ENCODE results near the gene MVB12B.
"Not testable (repeated sequence)": the region's sequence is repeated elsewhere in the genome, so short reads cannot be mapped to it uniquely, and the experiment has no call there.

MVB12B gene, protein sequence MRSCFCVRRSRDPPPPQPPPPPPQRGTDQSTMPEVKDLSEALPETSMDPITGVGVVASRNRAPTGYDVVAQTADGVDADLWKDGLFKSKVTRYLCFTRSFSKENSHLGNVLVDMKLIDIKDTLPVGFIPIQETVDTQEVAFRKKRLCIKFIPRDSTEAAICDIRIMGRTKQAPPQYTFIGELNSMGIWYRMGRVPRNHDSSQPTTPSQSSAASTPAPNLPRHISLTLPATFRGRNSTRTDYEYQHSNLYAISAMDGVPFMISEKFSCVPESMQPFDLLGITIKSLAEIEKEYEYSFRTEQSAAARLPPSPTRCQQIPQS

GRCh38 chr9:126326228-126327005 is at the start of gene MVB12B:
Gene MVB12B (plus strand): TSS chr9:126326829. CDS start chr9:126326930, 101 bp downstream.
- peak; percentile 49 to 60 for DNase-seq

GRCh38 chr9:126283799-126284465 is 42.7 kb upstream of the MVB12B start:
- DNase-seq, result no peak

- not testable (repeated sequence) for DNase-seq
These were observed 41.0 kb upstream of the MVB12B start for GRCh38 chr9:126285652-126286051.

- no peak for DNase-seq
These were observed 39.3 kb upstream of the MVB12B start for GRCh38 chr9:126287166-126287866.

DNA sequence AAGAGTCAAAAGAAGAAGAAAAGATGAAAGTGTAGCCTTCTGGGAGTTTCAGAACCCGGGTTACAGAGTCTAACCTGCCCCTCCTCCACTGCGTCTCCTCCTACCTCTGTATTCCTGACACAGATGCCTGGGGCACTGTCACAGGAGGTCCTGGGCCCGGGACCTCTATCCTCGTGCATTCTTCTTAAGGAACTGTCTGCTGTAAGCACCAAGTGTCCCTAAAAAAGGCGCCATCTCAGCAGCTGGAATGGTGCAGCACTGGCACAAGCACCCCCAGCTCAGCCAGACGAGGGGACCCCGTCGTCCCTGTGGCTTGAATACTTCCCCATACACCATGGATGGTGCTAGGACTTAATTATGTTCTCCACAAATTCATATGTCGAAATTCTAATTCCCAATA is 35.8 kb upstream of the MVB12B start:
- no peak for DNase-seq

DNA sequence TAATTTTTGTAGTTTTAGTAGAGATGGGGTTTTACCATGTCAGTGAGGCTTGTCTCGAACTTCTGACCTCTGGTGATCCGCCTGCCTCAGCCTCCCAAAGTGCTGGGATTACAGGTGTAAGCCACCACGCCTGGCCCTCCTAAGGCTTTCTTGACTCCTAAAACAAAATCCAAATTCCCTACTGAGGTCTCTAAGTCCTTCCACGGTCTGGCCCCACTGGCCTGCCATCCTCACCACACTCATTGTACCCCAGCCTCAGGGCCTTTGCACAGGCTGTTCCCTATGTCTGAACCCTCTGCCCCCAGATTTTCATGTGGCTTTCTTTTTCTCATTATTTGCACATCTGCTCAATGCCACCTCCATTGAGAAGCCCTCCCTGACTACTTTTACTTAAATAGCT is 34.7 kb upstream of the MVB12B start:
- no peak for DNase-seq

- DNase-seq, result no peak
These were observed 33.7 kb upstream of the MVB12B start for GRCh38 chr9:126292736-126293521.

DNA sequence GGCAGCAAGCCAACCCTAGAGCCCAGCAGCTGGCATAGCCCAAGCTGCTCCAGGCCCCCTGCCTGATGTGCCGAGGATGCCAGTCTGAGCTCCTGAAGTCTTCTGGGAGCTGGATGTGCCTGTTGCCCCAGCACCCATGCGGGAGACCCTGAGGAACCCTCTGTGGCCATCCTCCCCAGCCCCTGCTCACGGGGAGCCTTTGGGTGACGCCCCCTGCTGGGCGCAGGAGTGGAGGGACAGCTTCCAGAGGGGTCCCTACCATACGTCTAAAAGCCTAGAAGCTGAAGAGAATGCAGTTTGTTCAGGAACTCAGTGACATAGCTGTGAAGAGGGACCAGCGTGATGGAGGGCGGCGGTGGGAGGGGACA is 33.1 kb upstream of the MVB12B start:
- DNase-seq, result peak in 1 of 2 donors; percentile 25

- no peak for DNase-seq
These were observed 32.1 kb upstream of the MVB12B start for GRCh38 chr9:126294331-126295081.

GRCh38 chr9:126295082-126295477 is 31.5 kb upstream of the MVB12B start:
- no peak for DNase-seq

DNA sequence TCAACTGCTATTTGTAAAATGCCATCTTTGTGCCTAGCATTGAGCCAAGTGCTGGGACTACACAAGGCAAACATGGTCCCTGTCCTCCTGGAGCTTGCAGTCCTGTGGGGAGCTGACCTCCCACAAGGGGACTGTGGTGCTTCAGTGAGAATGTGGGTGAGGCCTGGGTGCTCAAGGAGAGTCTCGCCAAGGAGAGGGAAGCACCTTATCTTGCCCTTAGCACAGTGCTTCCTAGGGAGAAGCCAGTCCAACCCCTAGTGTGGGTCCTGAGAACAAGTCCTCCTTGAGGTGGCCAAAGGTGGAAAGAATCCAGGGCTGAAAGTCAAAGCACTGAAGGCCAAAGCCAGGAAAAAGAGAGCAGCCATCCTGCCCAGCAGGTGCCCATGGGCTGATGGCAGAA is 31.1 kb upstream of the MVB12B start:
- no peak for DNase-seq

- no peak for DNase-seq
These were observed 30.6 kb upstream of the MVB12B start for GRCh38 chr9:126295936-126296600.

GRCh38 chr9:126296687-126297086 is 29.9 kb upstream of the MVB12B start:
- DNase-seq, result no peak

- no peak for DNase-seq
These were observed 29.0 kb upstream of the MVB12B start for GRCh38 chr9:126297661-126298060.

DNA sequence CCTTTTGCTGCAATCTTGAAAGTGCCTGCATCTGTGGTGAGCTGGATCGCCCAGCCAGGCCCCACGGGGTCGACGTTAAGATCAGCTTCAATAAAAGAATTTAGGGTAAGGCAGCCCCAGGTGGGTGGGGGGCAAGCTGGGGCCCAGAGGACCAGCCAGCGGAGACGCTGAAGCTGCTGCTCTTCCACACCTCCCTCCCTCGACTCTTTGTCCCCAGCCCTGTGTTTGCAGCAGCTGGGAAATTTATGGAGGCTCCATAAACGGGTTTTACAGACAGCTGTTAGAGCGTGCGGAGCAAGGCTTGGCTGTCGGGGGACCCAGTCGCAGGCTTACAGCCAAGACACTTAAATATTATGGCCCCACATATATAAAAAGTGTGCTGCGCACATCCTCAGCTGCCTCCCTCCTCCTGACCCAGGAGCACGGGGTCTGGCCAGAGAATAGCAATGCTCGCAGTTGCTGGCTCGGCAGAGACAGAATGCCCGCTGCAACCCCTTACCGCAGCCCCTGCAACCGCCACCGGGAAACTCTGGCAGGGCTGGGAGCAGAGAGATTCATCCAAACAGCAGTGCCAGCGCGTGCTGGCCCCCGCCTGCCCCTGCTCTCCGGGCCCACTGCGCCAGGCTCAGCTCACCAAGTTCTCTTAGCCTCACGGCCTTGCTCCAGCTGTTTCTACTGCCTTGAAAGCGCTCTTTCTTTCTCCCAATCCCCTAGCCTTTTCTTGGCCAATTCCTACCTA is 28.4 kb upstream of the MVB12B start:
- DNase-seq, result no peak

- no peak for DNase-seq
These were observed 26.8 kb upstream of the MVB12B start for GRCh38 chr9:126299706-126300276.

GRCh38 chr9:126301196-126301595 is 25.4 kb upstream of the MVB12B start:
- DNase-seq, result no peak

DNA sequence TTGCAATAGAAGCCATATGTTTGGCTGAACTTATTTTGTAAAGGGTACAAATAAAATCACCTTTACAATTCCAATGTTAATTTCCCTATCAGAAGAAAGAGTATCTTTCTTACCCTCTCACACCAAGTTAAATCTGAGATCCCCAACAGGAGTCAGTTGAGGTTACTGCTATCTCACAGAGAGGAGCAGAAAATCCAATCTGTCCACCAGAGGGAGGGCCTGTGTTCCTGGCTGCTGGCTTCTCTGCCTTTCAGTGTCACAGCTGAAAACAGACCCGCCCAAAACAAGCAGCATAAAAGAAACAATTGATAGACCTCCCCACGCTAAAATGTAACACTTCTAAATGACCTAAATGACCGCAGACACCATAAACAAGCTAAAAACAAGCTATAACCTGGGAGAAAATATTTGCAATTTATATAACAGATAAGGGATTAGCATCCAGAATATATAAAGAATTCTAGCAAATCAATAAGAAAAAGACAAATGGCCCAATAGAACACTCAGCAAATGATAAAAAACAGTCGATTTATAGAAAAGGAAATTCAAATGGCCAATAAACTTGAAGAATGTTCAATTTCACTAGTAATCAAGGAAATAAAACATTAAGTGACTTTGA is 24.5 kb upstream of the MVB12B start:
- peak; percentile 19 to 40 for DNase-seq

GRCh38 chr9:126302730-126303129 is 23.9 kb upstream of the MVB12B start:
- DNase-seq, result no peak

Data from stimulated activated CD4-positive, alpha-beta T cell treated with anti-CD3 and anti-CD28 coated beads, Interleukin-2, amount 100 ng/mL, for 24 hours (primary cell).